GM18951 (cell line): ENCODE measurements around the gene GJA1.
"Not testable (repeated sequence)": the region's sequence is repeated elsewhere in the genome, so short reads cannot be mapped to it uniquely, and the experiment has no call there.

Experiments
- POLR2A ChIP-seq: IDR thresholded peaks from 4 replicates; pipeline ENCODE4 v1.6.1; 2011; ENCODE audit warnings: mild to moderate bottlenecking; ENCODE audit not compliant: insufficient read length, insufficient read depth; ENCODE audit errors: extremely low read depth
- in situ Hi-C: fragments of 300-500 bp; cut with MboI; formaldehyde crosslinking; loops from one replicate; pipeline ENCODE4 v1.12.0; 2022; ENCODE audit warnings: low sequenced_read_pairs, mixed read lengths, inconsistent platforms; ENCODE audit not compliant: unreplicated experiment

Gene GJA1

GRCh38 chr6:121442576-121442975 is 7.1 kb downstream of the GJA1 start:
- TF ChIP-seq POLR2A, result no peak
- in situ Hi-C loops, result no loop called here

DNA sequence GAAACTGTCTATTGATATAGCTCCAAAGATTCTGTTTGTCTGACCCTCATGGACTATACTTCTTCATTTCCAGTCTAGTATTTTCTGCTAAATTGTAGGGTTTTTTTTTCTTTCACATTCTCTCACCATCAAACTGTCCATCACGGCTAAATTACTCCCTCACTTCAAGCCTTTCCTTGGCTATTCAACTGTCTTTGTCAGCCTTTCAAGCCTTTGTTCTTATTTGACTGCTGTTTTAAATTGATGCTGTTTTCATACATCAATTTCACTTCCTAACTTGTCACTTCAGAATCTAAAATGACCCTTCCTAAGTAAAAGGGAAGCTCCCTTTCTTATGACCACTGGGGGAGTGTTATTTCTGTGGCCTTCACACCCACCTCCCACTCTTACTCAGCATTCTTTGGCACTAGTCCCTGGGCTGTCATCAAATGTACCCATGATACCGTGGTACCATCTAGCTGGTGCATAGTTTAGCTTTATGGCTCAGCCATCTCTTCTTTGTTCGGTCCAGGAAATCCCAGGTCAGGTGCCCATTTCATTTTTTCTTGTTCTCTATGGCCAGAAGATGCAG is 8.6 kb downstream of the GJA1 start:
- in situ Hi-C loops, result no loop called here
- no peak for TF ChIP-seq POLR2A

- in situ Hi-C loops, result not testable (repeated sequence)
Observed at GRCh38 chr6:121446705-121447104, 11.3 kb downstream of the GJA1 start.

GRCh38 chr6:121447746-121448145 is 12.3 kb downstream of the GJA1 start:
- in situ Hi-C loops, result not testable (repeated sequence)

- in situ Hi-C loops, result not testable (repeated sequence)
Observed at GRCh38 chr6:121448528-121448927, 13.1 kb downstream of the GJA1 start.

- TF ChIP-seq POLR2A, result no peak
- in situ Hi-C loops, result no loop called here
Observed at GRCh38 chr6:121449331-121449730, 13.9 kb downstream of the GJA1 start.

- TF ChIP-seq POLR2A, result no peak
- in situ Hi-C loops, result no loop called here
Observed at GRCh38 chr6:121450242-121450641, 14.8 kb downstream of the GJA1 start.

DNA sequence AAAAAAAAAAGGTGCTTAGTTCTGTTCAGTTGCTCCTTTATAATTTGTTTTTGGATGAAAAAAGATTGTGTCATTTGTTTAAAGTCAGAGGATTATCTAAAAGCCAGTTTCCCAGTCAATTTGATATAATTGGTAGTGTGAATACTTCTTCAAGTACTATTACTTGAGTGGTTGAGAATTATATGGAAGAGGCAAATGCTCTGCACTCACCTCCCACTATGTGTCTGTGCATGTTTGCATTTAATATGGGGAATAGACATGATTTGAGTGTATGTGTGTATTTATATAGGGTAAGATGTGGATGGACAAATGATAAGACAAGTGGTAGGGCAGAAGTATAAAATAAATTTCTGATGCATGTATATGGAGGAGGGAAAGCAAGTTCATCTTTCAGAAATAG is 15.8 kb downstream of the GJA1 start:
- in situ Hi-C loops, result no loop called here
- TF ChIP-seq POLR2A, result no peak

- in situ Hi-C loops, result no loop called here
- TF ChIP-seq POLR2A, result no peak
Observed at GRCh38 chr6:121453191-121453590, 17.7 kb downstream of the GJA1 start.

GRCh38 chr6:121460170-121460569 is 24.7 kb downstream of the GJA1 start:
- in situ Hi-C loops, result no loop called here
- no peak for TF ChIP-seq POLR2A

- in situ Hi-C loops, result no loop called here
- TF ChIP-seq POLR2A, result no peak
Observed at GRCh38 chr6:121463087-121463486, 27.6 kb downstream of the GJA1 start.

DNA sequence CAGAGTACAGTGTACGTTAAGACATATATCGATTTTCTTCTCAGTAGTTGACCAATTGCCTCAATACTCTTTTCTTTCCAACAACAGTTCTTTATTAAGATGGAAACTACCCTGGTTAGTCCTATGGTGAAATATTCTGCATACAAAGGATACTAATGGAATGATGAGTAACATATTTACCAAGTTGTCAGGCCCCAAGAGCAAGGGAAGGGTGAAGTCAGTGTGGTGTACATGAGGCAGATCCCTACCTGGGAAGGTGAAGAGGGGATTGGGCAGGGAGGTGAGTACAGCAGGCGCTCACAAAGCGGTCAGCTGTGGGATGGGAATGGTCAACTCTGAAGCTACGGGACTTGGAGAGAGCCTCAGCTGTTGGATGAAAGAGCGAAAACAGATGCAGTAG is 29.7 kb downstream of the GJA1 start:
- in situ Hi-C loops, result no loop called here

DNA sequence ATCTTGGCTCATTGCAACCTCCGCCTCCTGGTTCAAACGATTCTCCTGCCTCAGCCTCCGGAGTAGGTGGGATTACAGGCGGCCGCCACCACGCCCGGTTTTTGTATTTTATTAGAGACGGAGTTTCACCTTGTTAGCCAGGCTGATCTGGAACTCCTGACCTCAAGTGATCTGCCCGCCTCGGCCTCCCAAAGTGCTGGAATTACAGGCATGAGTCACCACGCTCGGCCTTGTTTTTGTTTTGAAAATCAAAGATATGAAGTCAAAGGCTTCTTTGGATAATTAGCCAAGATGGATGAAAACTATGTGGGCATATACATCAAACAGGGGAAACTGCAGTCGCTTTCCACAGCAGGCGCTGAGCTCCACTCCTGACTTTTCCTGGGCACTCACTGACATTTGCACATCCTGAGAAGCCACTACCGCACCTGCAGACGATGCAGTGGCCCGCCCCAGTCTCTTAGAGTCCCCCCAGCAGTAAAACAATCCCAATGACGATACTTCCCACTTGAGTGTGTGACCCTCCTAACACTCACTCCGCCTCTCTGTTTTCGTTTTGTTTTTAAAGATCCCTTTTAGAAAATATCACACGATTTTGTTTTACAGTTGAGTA is 44.1 kb downstream of the GJA1 start:
- no peak for TF ChIP-seq POLR2A
- in situ Hi-C loops, result no loop called here

More for the DNA sequence above, 29.7 kb downstream of the GJA1 start:
- TF ChIP-seq POLR2A, result no peak

- no peak for TF ChIP-seq POLR2A
- in situ Hi-C loops, result no loop called here
Observed at GRCh38 chr6:121480099-121480713, 44.8 kb downstream of the GJA1 start.
